ENCODE results near the gene FAM83E. TPM values are rescaled to one million over a fixed set of nuclear protein-coding genes. Genes with fewer than 3 reads are reported as not detected.

FAM83E gene
- total and polyA plus RNA-seq, 10 of the 15 experiments (the other 5 are each of a cell fraction or from before 2014, with no cell fraction given), result 0.14 to 2.5 (median 0.33) TPM; not detected in 4

GRCh38 chr19:48624067-48624594, 9.3 kb upstream of the FAM83E start:
- POLR2A ChIA-PET, result interaction anchor here (0.6 to 6.6 kb wide), 6 partner anchors 10 to 1202 kb away, joined by 3 to 62 read pairs (median 4); no protein-coding TSS in a partner anchor
- FAIRE-seq, result peak; percentile 90
- intact Hi-C loops (cut with micrococcal nuclease; ENCODE audit: unreplicated experiment), result no loop called here
- TF ChIP-seq BMI1 (IDR thresholded peaks at IDR 0.05; ENCODE audit: borderline replicate concordance) (no peak), MTA2 (IDR thresholded peaks at IDR 0.05; ENCODE audit: low read depth) (no peak), GATAD2B (conservative IDR thresholded peaks at IDR 0.05; ENCODE audit: low read depth) (no peak), SREBF2 (IDR thresholded peaks at IDR 0.05; ENCODE audit: low read length) (0 out of 2 replicates have a peak, but pooled peaks have one; percentile 19), TCF12 (IDR thresholded peaks at IDR 0.05; ENCODE audit: low read depth, low read length) (0 out of 2 replicates have a peak, but pooled peaks have one; percentile 4), SMAD1 (IDR thresholded peaks at IDR 0.05; ENCODE audit: low read depth, partially characterized antibody) (no peak), CHD1 (IDR thresholded peaks at IDR 0.05; ENCODE audit: low read depth, low read length) (no peak), SKIL (IDR thresholded peaks at IDR 0.05; ENCODE audit: low read depth, poor library complexity, severe bottlenecking) (no peak), SUPT20H (IDR thresholded peaks at IDR 0.05; ENCODE audit: borderline replicate concordance, control insufficient read depth, low read depth, low read length) (no peak), BACH1 (IDR thresholded peaks at IDR 0.05; ENCODE audit: borderline replicate concordance) (no peak), SP1 (IDR thresholded peaks at IDR 0.05; ENCODE audit: low read depth, low read length) (peak; percentile 87), CUX1 (IDR thresholded peaks at IDR 0.05; ENCODE audit: insufficient replicate concordance, low read depth, low read length) (no peak), RCOR1 (conservative IDR thresholded peaks at IDR 0.05; ENCODE audit: low read depth, low read length) (peak; percentile 87), CREM (IDR thresholded peaks at IDR 0.05; ENCODE audit: low read depth) (peak; percentile 91), CHD2 (IDR thresholded peaks at IDR 0.05; ENCODE audit: borderline replicate concordance, low read depth, low read length) (peak; percentile 95), EP300 (IDR thresholded peaks at IDR 0.05; ENCODE audit: borderline replicate concordance in 1 of 2, control insufficient read depth in 1 of 2, low read depth in 2 of 2, low read length in 2 of 2) (no peak), LARP7 (IDR thresholded peaks at IDR 0.05) (0 out of 2 replicates have a peak, but pooled peaks have one; percentile 9)

More at GRCh38 chr19:48624067-48624594, 9.3 kb upstream of the FAM83E start:
- WGBS (ENCODE audit: insufficient coverage, insufficient replicate concordance, low lambda C conversion rate, missing lambda C conversion rate), result under 1% methylated on average over 40 of the region's 40 CpGs
- in situ Hi-C loops (cut with MboI), result no loop called here
- ATAC-seq, result peak; percentile 91
- H3K27ac ChIP-seq (ENCODE audit: control insufficient read depth, insufficient read depth), result peak overlapping the region; percentile 67
- peak overlapping the region; percentile 72 for H3K4me3 ChIP-seq
- no peaks in the 10 kb centered on the region for H3K9me3 ChIP-seq (replicated peaks; ENCODE audit: control insufficient read depth, insufficient read depth, low read length)
- RAD21 ChIA-PET (ENCODE audit: unreplicated experiment), result interaction anchor here (0.7 to 1.0 kb wide), 4 partner anchors 10 to 171 kb away, joined by 3 to 10 read pairs (median 3); no protein-coding TSS in a partner anchor
- H3K27me3 ChIP-seq (replicated peaks in 1 of 2; ENCODE audit: control insufficient read depth in 2 of 2, insufficient read depth in 2 of 2, low read length in 1 of 2), result no peaks in the 10 kb centered on the region
- H3K9ac ChIP-seq (ENCODE audit: control insufficient read depth, insufficient read depth, low read length), result peak overlapping the region; percentile 64
- SMC1A ChIA-PET (ENCODE audit: uncharacterized antibody, unreplicated experiment), result interaction anchor here (1.5 to 3.0 kb wide), 2 partner anchors 10 to 21 kb away, joined by 3 to 22 read pairs; no protein-coding TSS in a partner anchor
- DNase-seq (ENCODE audit: low read depth, low spot score), result peak; percentile 81
- CTCF ChIA-PET, result interaction anchor here (0.8 to 2.3 kb wide), 3 partner anchors 10 to 40 kb away, joined by 3 to 9 read pairs (median 3); partner anchors contain the start of gene CA11
- no TSS peak for BruUV-seq (replicated peaks)
- H3K36me3 ChIP-seq (ENCODE audit: control insufficient read depth in 2 of 2, insufficient read depth in 2 of 2, low read length in 1 of 2), result peaks cover 2 to 3% of the 10 kb centered on the region in 2 experiments; a peak in 2 of 4 replicates
- peak overlapping the region; percentile 73 for H2AFZ ChIP-seq (ENCODE audit: control insufficient read depth, low read depth, low read length)
- H3K4me2 ChIP-seq (ENCODE audit: control insufficient read depth, insufficient read depth), result peak overlapping the region; percentile 97
- peaks cover 27% of the 10 kb centered on the region for H3K79me2 ChIP-seq (ENCODE audit: control insufficient read depth, insufficient read depth, low read length)
- H4K20me1 ChIP-seq (ENCODE audit: control insufficient read depth, insufficient read depth), result no peaks in the 10 kb centered on the region
- H3K4me1 ChIP-seq (ENCODE audit: control insufficient read depth, insufficient read depth, low read length), result peaks cover 19% of the 10 kb centered on the region

Measured in GM12878 (cell line).